Measurements from ENCODE around the gene ARHGAP10.

DNA sequence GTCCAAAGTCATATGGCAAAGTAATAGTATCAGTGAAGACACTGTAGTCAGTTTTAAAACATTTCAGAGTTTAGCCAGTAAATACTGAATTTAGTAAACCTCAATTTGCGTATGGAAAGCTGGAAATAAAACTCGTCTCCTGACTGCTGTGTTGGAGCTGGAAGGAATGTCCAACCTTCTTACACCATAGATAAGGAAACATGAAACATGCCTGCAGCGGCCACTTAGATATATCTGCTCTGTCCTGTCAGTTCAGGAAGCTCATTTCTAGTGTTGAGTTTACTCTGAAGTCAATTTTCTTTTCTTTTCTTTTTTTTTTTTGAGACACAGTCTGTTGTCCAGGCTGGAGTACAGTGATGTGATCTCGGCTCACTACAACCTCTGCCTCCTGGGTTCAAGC, 21.2 kb downstream of the ARHGAP10 start:
- TF ChIP-seq, protein P1, sequence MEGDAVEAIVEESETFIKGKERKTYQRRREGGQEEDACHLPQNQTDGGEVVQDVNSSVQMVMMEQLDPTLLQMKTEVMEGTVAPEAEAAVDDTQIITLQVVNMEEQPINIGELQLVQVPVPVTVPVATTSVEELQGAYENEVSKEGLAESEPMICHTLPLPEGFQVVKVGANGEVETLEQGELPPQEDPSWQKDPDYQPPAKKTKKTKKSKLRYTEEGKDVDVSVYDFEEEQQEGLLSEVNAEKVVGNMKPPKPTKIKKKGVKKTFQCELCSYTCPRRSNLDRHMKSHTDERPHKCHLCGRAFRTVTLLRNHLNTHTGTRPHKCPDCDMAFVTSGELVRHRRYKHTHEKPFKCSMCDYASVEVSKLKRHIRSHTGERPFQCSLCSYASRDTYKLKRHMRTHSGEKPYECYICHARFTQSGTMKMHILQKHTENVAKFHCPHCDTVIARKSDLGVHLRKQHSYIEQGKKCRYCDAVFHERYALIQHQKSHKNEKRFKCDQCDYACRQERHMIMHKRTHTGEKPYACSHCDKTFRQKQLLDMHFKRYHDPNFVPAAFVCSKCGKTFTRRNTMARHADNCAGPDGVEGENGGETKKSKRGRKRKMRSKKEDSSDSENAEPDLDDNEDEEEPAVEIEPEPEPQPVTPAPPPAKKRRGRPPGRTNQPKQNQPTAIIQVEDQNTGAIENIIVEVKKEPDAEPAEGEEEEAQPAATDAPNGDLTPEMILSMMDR (IDR thresholded peaks at IDR 0.05) = no peak
- no peak for TF ChIP-seq POLR2A (IDR thresholded peaks at IDR 0.05)

Data from testis (tissue), 2 donors.